ENCODE measurements around the gene MAN1A2. TPM values are rescaled to one million over a fixed set of nuclear protein-coding genes. Genes with fewer than 3 reads are reported as not detected.
"Not testable (repeated sequence)": the region's sequence is repeated elsewhere in the genome, so short reads cannot be mapped to it uniquely, and the experiment has no call there.

Gene MAN1A2
- total and polyA plus RNA-seq, 11 donors = 5.1 to 36.5 (median 19.9) TPM

GRCh38 chr1:117556976-117557375 is 189.7 kb downstream of the MAN1A2 start:
- intact Hi-C loops (cut with DNase I) = no loop called here
- ATAC-seq (no peak), DNase-seq (no peak)
- Histone ChIP-seq H3K4me3 (no peak overlapping the region), H3K27ac (no peak overlapping the region), H3K4me1 (no peaks in the 10 kb centered on the region), H3K27me3 (no peaks in the 10 kb centered on the region), H3K9me3 (peaks cover 0 to 6% (median 0%) of the 10 kb centered on the region in 12 donors), H3K36me3 (no peaks in the 10 kb centered on the region)
- TF ChIP-seq POLR2A (IDR thresholded peaks at IDR 0.05) (no peak), CTCF (IDR thresholded peaks at IDR 0.05) (no peak)

- ATAC-seq; H3K4me1 ChIP-seq; H3K27ac ChIP-seq; H3K4me3 ChIP-seq; H3K27me3 ChIP-seq; DNase-seq; intact Hi-C loops (cut with DNase I); H3K9me3 ChIP-seq; H3K36me3 ChIP-seq: not testable (repeated sequence)
These were observed 191.2 kb downstream of the MAN1A2 start for GRCh38 chr1:117558451-117558850.

GRCh38 chr1:117559139-117559538 is 191.9 kb downstream of the MAN1A2 start:
- intact Hi-C loops (cut with DNase I) = no loop called here
- H3K27ac ChIP-seq = no peak overlapping the region

GRCh38 chr1:117559985-117560384 is 192.7 kb downstream of the MAN1A2 start:
- TF ChIP-seq POLR2A (IDR thresholded peaks at IDR 0.05) (no peak), CTCF (IDR thresholded peaks at IDR 0.05) (no peak)
- Histone ChIP-seq H3K4me1 (no peaks in the 10 kb centered on the region), H3K27ac (no peak overlapping the region), H3K4me3 (no peak overlapping the region), H3K27me3 (no peaks in the 10 kb centered on the region), H3K9me3 (peaks cover 0 to 6% (median 0%) of the 10 kb centered on the region in 12 donors), H3K36me3 (no peaks in the 10 kb centered on the region)
- WGBS, 4 donors = 67 to 75% (median 73%) methylated on average over 3 of the region's 3 CpGs
- DNase-seq (no peak), ATAC-seq (no peak)
- intact Hi-C loops (cut with DNase I) = no loop called here

More at GRCh38 chr1:117559139-117559538, 191.9 kb downstream of the MAN1A2 start:
- ATAC-seq = no peak
- WGBS, 4 donors = 80 to 88% (median 84%) methylated on average over 3 of the region's 3 CpGs
- no peak for TF ChIP-seq CTCF (IDR thresholded peaks at IDR 0.05)
- no peak for TF ChIP-seq POLR2A (IDR thresholded peaks at IDR 0.05)
- Histone ChIP-seq H3K27me3 (no peaks in the 10 kb centered on the region), H3K36me3 (no peaks in the 10 kb centered on the region), H3K4me1 (no peaks in the 10 kb centered on the region), H3K4me3 (no peak overlapping the region), H3K9me3 (peaks cover 0 to 6% (median 0%) of the 10 kb centered on the region in 12 donors)
- DNase-seq = no peak

- no peaks in the 10 kb centered on the region for H3K36me3 ChIP-seq
- intact Hi-C loops (cut with DNase I) = no loop called here
- no peak for ATAC-seq
These were observed 193.8 kb downstream of the MAN1A2 start for GRCh38 chr1:117561071-117561470.

More at GRCh38 chr1:117561071-117561470, 193.8 kb downstream of the MAN1A2 start:
- no peak overlapping the region for H3K27ac ChIP-seq
- H3K27me3 ChIP-seq = no peaks in the 10 kb centered on the region
- TF ChIP-seq POLR2A (IDR thresholded peaks at IDR 0.05) = no peak
- no peak for TF ChIP-seq CTCF (IDR thresholded peaks at IDR 0.05)
- DNase-seq = no peak
- WGBS, 4 donors = 91 to 95% (median 95%) methylated on average over 2 of the region's 2 CpGs
- no peaks in the 10 kb centered on the region for H3K4me1 ChIP-seq
- H3K9me3 ChIP-seq = peaks cover 0 to 6% (median 0%) of the 10 kb centered on the region in 12 donors
- no peak overlapping the region for H3K4me3 ChIP-seq

Measured in heart left ventricle (tissue), 16 donors.